HG02610 (cell line): ENCODE data around the gene CHERP.
A peak's percentile ranks its signal among the peaks of the same experiment; 100 is the strongest.
"Not testable (repeated sequence)": the region's sequence is repeated elsewhere in the genome, so short reads cannot be mapped to it uniquely, and the experiment has no call there.

Experiments
- ATAC-seq: cut with Tn5 transposase; IDR thresholded peaks from one replicate; pipeline ENCODE4 v1.9.1; 2021; ENCODE audit warnings: mild to moderate bottlenecking, moderate library complexity; ENCODE audit not compliant: unreplicated experiment

Gene CHERP

GRCh38 chr19:16579381-16579780 is 37.1 kb upstream of the CHERP start:
- ATAC-seq = no peak

GRCh38 chr19:16577531-16577985 is 35.3 kb upstream of the CHERP start:
- ATAC-seq = no peak

- ATAC-seq = no peak
Measured at GRCh38 chr19:16576690-16577530, 34.7 kb upstream of the CHERP start.

DNA sequence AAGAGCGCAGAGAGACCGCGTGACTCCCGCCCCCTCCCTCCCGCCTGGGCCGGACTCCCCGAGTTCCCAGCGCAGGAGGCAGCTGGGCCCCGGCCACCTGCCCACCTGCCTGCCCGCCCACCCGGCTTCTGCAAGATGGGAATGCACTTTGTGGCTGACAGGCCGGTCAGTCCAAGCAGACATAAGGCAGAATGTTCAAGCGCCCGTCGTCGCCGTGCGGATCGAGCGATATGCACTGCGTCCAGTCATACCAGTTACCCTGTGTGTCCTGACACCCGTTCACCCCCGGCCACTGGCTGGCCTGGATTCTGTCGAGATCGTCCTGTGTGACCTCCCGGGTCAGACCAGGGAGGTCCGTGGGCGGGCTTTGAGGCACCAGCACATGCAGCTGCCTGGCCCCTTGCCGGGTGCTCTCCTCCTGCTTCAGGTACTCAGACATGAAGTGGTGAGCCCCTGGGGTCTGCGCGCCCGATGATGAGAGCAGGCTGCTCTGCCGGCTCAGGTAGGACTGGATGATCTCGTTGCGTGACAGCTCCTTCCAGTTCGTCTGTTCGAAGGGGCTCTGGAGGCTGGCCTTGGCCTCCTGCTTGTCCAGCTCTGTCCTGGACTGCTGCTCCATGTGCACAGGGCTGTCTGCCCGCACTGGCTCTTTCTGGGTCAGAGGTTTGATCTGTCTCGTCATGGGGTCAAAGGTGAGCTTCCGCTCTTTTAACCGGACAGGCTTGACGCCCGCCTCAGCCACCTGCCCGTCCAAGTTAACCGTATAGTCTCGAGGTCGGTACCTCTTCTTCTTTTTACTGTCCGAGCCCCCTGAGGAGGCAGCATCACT is 33.8 kb upstream of the CHERP start:
- ATAC-seq = no peak

DNA sequence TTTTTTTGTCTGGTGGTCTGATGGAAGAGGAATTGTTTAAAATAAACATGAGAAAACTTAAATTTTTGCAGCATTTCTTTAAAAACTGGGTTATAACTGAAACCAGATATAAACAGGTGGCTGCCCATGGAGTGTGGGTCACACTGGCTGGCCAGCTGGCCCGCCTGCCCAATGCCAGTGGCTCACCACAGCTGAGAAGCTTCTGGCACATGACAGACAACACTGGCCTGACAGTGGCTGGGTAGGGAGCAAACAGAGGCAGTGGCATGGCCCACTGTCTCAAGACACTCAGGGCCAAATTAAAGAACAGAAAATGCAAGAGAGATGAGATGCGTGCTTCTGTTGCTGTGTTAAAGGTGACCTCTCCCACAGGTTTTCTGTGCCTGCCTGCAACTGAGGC is 33.0 kb upstream of the CHERP start:
- no peak for ATAC-seq

DNA sequence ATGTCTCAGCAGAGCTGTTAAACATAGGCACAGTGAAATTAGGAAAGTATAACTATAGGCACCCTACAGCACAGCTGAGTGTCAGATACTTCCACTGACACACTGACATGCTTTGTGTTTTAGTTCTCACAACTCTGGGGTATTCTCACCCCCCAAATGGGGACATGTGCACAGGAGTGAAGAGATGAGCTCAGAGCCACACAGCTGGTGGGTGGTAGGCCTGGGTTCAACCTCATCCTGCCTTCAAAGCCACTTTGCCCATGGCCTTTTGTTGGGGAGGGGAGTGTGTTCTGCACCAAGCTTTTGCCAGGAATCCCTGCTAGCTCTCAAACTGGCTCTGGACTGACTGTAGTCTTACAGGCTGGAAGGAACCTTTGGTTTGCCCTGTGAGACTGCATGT is 31.7 kb upstream of the CHERP start:
- no peak for ATAC-seq

- ATAC-seq = no peak
Measured at GRCh38 chr19:16573296-16573695, 31.1 kb upstream of the CHERP start.

- peak; percentile 86 for ATAC-seq
Measured at GRCh38 chr19:16572332-16573211, 30.3 kb upstream of the CHERP start, which contains the start of gene SLC35E1. Gene SLC35E1 (minus strand): TSS chr19:16572415. CDS start chr19:16572364, 51 bp downstream.

- no peak for ATAC-seq
Measured at GRCh38 chr19:16571822-16572331, 29.6 kb upstream of the CHERP start.

DNA sequence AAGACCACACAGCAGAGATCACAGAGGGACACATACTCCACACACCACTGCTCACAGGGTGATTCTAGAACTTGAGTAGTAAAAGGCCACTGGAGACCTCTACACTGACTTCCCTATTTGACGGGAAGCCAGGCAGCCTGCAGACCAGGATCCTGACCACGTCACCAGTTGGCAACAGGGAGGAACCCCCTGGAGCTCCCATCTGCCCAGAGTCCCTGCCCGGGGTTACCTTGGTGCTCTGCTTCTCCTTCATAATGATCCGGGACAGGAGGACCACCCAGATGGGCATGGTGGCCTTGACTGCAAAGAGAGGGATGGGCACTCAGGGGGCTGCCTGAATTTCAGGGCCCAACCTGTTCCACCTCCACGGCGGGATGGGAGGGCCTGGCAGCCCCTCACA is 29.0 kb upstream of the CHERP start:
- ATAC-seq = no peak

DNA sequence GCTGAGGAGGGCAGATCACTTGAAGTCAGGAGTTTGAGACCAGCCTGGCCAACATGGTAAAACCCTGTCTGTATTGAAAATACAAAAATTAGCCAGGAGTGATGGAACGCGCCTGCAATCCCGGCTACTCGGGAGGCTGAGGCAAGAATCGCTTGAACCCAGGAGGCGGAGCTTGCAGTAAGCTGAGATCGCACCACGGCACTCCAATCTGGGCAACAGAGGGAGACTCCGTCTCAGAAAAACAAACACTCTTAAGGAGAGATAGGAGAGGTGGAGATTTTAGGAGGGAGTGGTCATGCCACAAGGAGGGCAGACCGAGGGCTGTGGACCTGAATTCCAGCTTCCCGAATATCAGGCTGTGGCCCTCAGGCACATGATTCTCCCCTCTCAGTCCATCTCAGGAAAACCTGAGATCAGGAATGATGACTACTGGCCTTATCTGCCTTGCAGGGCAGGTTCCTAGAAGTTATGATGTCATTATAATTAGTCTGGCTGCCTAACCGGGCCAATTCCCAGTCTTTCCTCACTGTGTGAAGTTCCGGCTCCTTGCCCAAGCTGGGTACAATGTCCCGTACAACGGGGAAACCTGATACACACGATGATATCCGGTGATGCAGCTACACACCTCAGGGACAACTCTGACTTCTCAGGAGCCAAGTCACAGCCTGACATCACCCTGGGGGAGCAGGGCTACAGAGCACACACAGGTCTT is 27.5 kb upstream of the CHERP start:
- ATAC-seq = no peak

- no peak for ATAC-seq
Measured at GRCh38 chr19:16566702-16567101, 24.5 kb upstream of the CHERP start.

GRCh38 chr19:16566161-16566560 is 23.9 kb upstream of the CHERP start:
- no peak for ATAC-seq

DNA sequence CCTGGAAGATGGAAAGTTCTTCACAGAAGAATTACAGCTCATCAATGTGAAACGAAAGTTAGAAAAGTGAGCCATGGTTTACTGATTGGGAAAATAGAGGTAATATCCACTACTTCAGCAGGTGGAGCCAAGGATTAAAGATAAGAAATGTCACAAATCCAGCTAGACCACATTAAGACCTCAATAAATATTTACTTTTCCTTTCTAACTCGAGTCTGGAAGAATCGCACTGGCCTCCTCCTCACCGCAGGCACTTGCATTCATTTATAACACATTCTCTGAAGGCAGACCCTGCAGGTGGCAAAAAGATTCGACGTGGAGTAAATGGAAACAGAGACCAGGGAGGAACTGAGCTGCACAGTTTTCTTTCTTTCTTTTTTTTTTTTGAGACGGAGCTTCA is 22.6 kb upstream of the CHERP start:
- ATAC-seq = no peak

- ATAC-seq = no peak
Measured at GRCh38 chr19:16562608-16563025, 20.4 kb upstream of the CHERP start.

- no peak for ATAC-seq
Measured at GRCh38 chr19:16561382-16561781, 19.1 kb upstream of the CHERP start.

GRCh38 chr19:16559780-16560276 is 17.6 kb upstream of the CHERP start:
- ATAC-seq = no peak

GRCh38 chr19:16554776-16555175 is 12.5 kb upstream of the CHERP start:
- no peak for ATAC-seq

- not testable (repeated sequence) for ATAC-seq
Measured at GRCh38 chr19:16551902-16552301, 9.7 kb upstream of the CHERP start.

DNA sequence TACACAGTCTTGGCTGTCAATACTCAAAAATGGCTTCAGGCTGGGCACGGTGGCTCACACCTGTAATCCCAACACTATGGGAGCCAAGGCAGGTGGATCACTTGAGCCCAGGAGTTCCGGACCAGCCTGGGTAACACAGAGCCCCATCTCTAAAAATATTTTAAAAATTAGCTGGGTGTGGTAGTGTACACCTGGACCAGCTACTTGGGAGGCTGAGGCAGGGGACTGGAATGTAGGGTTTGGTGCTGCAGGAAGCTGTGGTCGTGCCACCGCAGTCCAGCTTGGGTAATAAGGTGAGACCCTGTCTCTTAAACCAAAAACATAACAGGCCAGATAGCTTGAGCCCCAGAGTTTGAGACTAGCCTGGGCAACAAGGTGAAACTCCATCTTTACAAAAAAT is 6.7 kb upstream of the CHERP start:
- ATAC-seq = no peak
